ENCODE measurements around the gene HHLA2. TPM values are rescaled to one million over a fixed set of nuclear protein-coding genes. Genes with fewer than 3 reads are reported as not detected.
"Not testable (repeated sequence)": the region's sequence is repeated elsewhere in the genome, so short reads cannot be mapped to it uniquely, and the experiment has no call there.

HHLA2 gene
- total RNA-seq, 6 experiments from 2014 or later: not detected

GRCh38 chr3:108357042-108357441, 60.7 kb downstream of the HHLA2 start:
- H3K36me3 Mint-ChIP-seq (ENCODE audit: low read depth): no peaks in the 10 kb centered on the region
- DNase-seq: no peak
- no peak overlapping the region for H3K4me3 Mint-ChIP-seq
- H3K9me3 Mint-ChIP-seq: no peaks in the 10 kb centered on the region
- H3K4me1 Mint-ChIP-seq (ENCODE audit: low read depth): no peaks in the 10 kb centered on the region
- no peak for TF ChIP-seq CTCF (IDR thresholded peaks at IDR 0.05)
- peaks cover 6% of the 10 kb centered on the region for H3K27me3 Mint-ChIP-seq (ENCODE audit: insufficient read depth)
- H3K27ac Mint-ChIP-seq: no peak overlapping the region

GRCh38 chr3:108359011-108359410, 62.7 kb downstream of the HHLA2 start:
- H3K36me3 Mint-ChIP-seq (ENCODE audit: low read depth): no peaks in the 10 kb centered on the region
- H3K9me3 Mint-ChIP-seq: no peaks in the 10 kb centered on the region
- peaks cover 5% of the 10 kb centered on the region for H3K27me3 Mint-ChIP-seq (ENCODE audit: insufficient read depth)
- H3K4me1 Mint-ChIP-seq (ENCODE audit: low read depth): no peaks in the 10 kb centered on the region
- no peak overlapping the region for H3K4me3 Mint-ChIP-seq
- H3K27ac Mint-ChIP-seq: no peak overlapping the region
- DNase-seq: no peak
- TF ChIP-seq CTCF (IDR thresholded peaks at IDR 0.05): no peak

GRCh38 chr3:108376026-108376425, 79.7 kb downstream of the HHLA2 start:
- H3K4me1 Mint-ChIP-seq (ENCODE audit: low read depth): no peaks in the 10 kb centered on the region
- H3K9me3 Mint-ChIP-seq: no peaks in the 10 kb centered on the region
- TF ChIP-seq CTCF (IDR thresholded peaks at IDR 0.05): no peak
- DNase-seq: no peak
- no peak overlapping the region for H3K4me3 Mint-ChIP-seq
- H3K27ac Mint-ChIP-seq: no peak overlapping the region
- H3K27me3 Mint-ChIP-seq (ENCODE audit: insufficient read depth): peaks cover 10% of the 10 kb centered on the region
- H3K36me3 Mint-ChIP-seq (ENCODE audit: low read depth): no peaks in the 10 kb centered on the region

GRCh38 chr3:108377384-108377783, 81.0 kb downstream of the HHLA2 start:
- Mint-ChIP-seq H3K27me3 (ENCODE audit: insufficient read depth) (peaks cover 7% of the 10 kb centered on the region), H3K27ac (no peak overlapping the region), H3K9me3 (no peaks in the 10 kb centered on the region), H3K4me3 (no peak overlapping the region), H3K36me3 (ENCODE audit: low read depth) (no peaks in the 10 kb centered on the region), H3K4me1 (ENCODE audit: low read depth) (no peaks in the 10 kb centered on the region)
- no peak for TF ChIP-seq CTCF (IDR thresholded peaks at IDR 0.05)
- DNase-seq: no peak

- no peak overlapping the region for H3K4me3 Mint-ChIP-seq
- no peaks in the 10 kb centered on the region for H3K9me3 Mint-ChIP-seq
- DNase-seq: no peak
- no peaks in the 10 kb centered on the region for H3K36me3 Mint-ChIP-seq (ENCODE audit: low read depth)
- H3K4me1 Mint-ChIP-seq (ENCODE audit: low read depth): no peaks in the 10 kb centered on the region
- H3K27me3 Mint-ChIP-seq (ENCODE audit: insufficient read depth): peaks cover 6% of the 10 kb centered on the region
- no peak overlapping the region for H3K27ac Mint-ChIP-seq
- no peak for TF ChIP-seq CTCF (IDR thresholded peaks at IDR 0.05)
Observed at GRCh38 chr3:108378153-108378951, 82.0 kb downstream of the HHLA2 start.

GRCh38 chr3:108378952-108379342, 82.6 kb downstream of the HHLA2 start:
- H3K36me3 Mint-ChIP-seq (ENCODE audit: low read depth); H3K27me3 Mint-ChIP-seq (ENCODE audit: insufficient read depth); H3K27ac Mint-ChIP-seq; H3K4me1 Mint-ChIP-seq (ENCODE audit: low read depth); H3K9me3 Mint-ChIP-seq; H3K4me3 Mint-ChIP-seq; DNase-seq: not testable (repeated sequence)
